M059J (cell line): ENCODE data around the gene MLYCD. TPM values are rescaled to one million over a fixed set of nuclear protein-coding genes. Genes with fewer than 3 reads are reported as not detected.
A peak's percentile ranks its signal among the peaks of the same experiment; 100 is the strongest.
"Not testable (repeated sequence)": the region's sequence is repeated elsewhere in the genome, so short reads cannot be mapped to it uniquely, and the experiment has no call there.

Source experiments
- DNase-seq: peaks from one replicate; pipeline ENCODE4 v3.0.0-alpha.2; 2012; ENCODE audit warnings: low read depth
- total RNA-seq: library from RNA; depleted of rRNA; stranded (reverse); fragments of >200 nt; shearing (Covaris generic); gene quantifications from 2 replicates; pipeline ENCODE4 v1.2.3, GENCODE V29; 2014

The MLYCD gene
- total RNA-seq, 1 experiment from 2014 or later, result 2.0 TPM

DNA sequence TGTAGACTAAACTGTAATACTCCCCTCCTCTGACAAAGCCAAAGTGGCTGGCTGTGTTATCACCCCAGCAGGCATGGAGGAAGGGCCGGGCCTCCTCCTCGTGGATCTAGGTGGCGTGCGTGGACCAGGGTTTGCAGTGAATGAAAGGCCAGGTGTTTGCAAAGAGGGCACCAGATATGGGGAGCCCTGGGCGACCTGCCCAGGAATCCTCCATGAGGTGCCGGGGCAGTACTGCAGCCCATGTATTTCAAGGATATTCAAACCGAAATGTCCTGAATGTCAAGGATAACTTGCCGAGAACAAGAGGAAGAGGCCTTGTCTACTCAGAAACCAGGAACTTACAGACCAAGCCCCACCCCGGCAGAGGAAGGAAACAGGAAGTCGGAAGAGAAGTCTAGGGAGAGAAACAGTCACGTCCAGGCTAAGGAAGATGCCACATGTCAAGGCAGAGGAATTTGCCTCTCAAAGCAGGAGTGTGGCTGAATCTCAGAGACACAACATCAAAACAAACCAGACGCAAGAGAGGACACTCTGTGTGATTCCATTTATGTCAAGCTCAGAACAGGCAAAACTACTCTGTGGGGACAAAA lies 40.4 kb downstream of the MLYCD start:
- DNase-seq, result no peak

DNA sequence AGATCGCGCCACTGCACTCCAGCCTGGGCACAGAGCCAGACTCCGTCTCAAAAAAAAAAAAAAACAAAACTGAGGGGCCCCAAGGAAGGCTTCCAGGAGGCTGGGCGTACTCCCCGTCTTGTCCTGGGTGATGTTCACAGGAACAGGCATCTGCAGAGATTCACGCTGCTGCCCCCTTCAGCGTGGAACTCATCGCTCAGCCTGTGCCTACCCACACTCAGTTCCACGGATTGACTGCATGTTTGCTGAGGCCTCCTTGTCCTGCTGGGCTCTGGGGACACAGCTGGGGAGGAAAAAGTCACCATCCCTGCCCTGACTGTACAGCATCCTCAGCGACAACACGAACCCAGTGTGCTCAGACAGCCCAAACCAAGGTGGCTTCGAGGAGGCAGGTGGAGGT lies 41.2 kb downstream of the MLYCD start:
- no peak for DNase-seq

DNA sequence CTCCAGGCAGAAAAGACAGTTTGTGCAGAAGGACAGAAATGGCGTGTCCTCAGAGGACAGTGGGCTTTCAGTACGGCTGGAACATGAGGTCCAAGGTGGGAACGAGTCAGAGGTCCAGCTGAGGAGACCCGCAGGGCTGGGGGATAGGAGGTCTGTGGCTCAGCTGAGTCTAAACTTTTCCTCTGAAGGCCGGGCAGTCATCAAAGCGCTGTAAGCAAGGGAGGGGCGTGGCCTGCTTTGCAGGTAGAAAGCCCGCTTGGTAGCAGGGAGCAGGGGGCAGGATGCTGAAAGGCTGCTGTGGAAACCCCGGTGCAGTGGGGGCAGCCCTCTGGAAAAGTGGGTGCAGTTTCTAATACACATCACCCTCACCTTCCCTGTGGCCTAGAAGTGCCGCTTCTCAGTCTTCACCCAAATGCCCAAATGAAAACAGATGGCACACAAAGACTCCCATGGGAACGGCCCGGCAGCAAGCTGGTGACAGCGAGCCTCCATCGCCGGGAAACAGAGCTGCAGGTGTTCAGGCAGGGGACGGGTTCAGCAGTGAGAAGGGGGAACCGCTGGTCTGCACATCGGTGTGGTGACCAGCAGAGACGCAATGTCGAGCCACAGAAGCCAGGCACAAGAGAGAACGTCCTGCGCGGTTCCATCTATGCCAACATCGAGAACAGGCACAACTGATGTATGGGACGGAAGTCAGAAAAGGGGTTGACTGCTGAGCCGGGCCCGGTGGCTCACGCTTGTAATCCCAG lies 41.9 kb downstream of the MLYCD start:
- no peak for DNase-seq

DNA sequence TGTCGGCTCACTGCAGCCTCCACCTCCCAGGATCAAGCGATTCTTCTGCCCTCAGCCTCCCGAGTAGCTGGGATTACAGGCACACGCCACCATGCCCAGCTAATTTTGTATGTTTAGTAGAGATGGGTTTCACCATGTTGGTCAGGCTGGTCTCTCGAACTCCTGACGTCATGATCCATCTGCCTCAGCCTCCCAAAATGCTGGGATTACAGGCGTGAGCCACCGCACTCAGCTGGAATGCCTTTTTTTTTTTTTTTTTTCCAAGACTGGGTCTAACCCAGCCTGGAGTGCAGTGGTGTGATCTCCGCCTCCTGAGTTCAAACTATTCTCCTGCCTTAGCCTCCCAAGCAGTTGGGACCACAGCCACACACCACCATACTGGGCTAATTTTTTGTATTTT lies 42.6 kb downstream of the MLYCD start:
- DNase-seq, result not testable (repeated sequence)

DNA sequence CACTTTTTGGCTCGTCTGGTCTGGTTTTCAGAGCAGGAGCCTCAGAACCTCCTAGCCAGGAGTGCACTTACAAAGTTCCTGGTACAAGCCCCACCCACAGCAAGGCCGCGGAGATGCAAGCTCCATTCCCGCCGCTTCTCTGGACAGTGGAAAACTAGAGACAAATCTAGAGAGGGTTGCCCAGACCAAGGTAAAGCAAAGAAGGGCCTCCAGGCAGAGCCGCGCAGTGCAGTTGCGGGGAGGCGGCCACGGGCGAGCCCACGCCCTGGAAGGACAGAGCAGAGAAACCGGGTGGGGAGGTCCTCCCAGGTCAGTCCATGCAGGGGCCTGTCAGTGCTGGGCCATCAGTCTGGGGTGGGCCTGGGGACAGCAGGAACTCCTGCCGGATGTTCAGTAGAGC lies 43.2 kb downstream of the MLYCD start:
- no peak for DNase-seq

DNA sequence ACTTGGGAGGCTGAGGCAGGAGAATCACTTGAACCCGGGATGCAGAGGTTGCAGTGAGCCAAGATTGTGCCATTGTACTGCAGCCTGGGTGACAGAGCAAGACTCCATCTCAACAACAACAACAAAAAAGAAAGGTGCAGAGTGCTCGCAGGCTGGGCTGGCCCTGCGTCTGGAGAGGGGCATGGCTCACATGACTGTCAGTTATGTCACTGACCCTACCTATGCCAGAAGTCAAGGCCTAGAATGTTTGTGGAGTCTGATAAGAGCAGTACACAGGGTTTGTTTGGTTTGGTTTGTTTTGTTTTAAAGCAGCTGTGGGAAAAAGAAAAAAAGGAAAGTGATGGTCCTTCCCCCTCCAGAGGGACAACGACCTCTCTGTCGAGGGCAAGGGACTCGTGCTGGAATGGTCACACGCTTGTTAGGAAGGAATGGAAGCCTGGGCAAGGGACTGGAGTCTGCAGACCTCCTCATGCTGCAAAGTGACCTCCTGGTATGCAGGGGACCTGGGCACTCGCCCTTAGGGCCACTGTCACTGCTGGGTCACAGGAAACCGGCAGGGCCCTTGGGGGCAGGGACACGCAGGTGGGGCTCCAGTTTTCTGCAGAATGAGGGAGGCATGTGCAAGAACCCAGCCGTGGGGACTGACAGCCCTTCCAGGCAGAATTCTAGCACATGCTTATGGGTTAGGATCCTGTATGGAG lies 44.0 kb downstream of the MLYCD start:
- no peak for DNase-seq

DNA sequence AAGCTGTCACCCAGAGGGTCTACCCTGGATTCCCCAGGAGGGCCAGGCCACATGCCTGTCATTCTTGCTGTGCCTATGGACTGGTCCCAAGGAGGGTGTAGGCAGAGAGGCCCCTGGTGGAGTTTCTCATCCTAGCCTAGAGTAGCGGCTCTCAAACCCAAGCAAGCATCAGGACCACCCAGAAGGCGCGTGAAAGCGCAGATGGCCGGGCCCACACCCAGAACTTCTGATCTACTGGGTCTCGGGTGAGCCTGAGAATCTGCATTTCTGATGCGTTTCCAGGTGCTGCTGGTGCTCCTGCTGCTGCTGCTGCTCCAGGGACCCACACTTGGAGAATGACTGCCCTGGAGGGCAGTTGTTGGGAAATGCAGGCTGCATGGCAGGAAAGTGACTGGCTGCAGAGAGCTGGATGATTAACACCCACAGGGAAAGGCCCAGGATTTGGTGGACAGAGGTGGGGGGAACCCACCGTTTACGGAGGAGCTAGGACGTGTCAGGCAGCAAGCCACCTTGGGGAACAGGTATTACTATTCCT lies 44.7 kb downstream of the MLYCD start:
- DNase-seq, result no peak

DNA sequence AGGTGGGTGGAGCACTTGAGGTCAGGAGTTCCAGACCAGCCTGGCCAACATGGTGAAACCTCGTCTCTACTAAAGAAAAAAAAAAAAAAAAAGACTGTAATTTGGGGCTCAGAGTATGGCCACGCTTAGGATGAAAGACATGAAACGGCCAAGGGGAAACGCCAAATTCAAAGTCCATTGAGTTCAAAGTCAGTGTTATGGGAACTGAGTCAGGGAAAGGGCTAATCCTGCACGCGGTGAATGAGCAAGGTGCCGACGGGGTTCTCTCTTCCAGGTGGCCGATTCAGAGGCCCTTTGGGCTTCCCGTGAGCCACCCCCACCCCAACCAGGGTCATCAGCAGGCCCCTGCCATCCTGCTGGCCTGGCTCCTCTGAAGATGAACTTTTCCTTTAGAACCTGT lies 46.7 kb downstream of the MLYCD start:
- DNase-seq, result no peak

DNA sequence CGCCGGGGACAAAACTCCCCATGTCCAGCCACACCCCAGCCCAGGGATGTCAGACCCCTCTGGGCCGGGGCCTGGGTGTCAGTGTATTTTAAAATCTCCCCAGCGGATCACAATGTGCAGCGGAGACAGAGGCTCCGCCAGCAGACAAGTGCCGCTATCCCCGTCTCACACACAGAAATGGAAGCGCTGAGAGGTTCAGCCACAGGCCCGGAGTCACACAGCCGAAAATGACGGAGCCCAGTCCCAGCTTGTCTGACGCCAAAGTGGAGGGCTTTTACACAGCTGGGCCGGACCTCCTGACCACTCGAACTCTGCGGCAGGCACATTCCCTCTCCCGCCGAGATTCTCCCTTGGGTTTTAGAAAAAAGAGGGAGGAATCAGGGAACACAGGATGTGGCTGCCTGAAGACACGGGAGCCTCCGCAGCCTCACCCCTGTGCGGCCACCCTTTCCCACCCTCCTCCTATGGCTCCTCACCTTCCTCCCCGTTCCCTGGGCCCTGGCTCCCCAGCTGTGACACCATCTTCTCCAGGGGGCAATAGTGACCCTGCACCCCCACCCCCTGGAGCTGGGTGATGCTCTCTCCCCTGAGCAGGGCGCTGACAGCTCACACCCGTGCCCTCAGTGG lies 47.4 kb downstream of the MLYCD start:
- no peak for DNase-seq

DNA sequence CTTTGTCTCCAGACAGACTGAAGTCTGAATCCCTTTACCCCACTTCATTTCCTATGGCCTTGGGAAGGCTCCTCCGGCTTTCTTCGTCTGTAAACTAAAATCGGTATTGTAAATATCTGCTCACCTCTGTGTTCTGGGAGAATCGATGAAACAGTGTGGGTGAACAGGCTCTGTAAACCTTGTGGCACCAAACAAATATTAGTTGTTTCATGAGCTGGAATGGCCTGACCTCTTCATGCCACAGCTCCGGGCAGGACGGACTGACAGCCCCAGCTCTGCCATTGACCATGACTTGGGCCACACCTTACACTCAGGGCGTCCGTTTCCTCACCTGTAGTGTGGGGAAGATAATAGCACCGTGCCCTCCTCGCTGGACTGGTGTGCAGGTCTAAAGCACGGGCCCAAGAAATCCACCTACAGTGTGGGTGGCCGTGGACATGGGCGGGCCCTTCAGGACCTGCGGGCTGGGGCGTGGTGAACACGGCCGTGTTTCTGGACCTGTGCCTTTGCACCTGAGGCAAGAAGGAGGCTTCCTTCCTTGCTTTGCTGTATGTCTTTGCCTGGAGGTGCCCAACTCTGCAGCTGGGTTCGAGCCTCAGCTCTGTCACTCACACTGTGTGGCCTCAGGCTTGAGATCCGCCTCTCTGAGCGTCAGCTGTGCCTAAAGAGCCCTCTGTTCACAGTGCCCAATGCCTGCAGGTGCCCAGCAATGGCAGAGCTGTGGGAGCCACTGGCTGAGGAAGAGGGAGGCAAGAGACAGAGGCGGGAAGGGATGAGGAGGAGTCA lies 48.1 kb downstream of the MLYCD start:
- DNase-seq, result no peak

DNA sequence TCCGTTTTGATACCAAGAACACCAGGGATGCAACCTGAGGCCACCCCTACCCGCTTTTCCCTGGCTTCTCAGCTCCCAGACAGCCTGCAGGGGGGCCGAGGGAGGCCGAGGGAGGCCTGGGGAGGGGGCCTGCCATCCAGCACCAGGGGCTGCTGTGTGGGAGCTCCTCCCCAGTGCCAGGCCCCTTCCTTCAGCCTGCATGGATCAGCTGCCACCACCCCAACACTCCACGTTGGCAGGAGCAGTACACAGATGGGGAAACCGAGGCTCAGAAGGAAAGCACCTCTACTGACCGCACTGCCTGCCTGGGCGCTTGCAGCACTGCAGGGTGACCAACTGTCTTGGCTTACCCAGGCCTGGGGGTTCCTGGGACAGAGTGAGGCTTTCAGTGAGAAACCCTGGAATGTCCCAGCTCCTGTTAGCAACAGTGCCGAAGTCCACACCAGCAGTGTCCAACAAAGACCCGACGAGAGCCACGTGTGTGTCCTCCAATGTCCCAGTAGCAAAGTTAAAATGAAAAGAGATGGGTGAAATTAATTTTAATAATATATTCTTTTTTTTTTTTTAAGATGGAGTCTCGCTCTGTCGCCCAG lies 48.8 kb downstream of the MLYCD start:
- no peak for DNase-seq

GRCh38 chr16:83948914-83949723 lies 50.2 kb downstream of the MLYCD start:
- no peak for DNase-seq

GRCh38 chr16:83949724-83950001 lies 50.7 kb downstream of the MLYCD start:
- no peak for DNase-seq

- not testable (repeated sequence) for DNase-seq
These were observed 52.0 kb downstream of the MLYCD start for GRCh38 chr16:83950862-83951399.

DNA sequence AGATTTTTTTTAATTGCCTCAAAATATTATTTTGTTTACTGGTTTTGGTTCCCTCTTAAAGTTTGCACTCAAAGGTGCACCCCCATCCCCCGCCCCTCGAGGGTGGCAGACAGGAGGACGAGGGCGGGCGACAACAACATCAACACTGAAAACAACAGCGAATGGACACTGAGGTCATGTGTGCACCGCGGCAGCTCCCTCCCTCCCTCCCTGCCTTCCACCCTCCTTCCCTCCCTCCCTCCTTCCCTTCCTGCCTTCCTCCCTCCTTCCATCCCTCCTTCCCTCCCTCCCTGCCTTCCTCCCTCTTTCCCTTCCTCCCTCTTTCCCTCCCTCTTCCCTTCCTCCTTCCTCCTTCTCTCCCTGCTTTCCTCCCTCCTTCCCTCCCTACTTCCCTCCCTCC lies 52.6 kb downstream of the MLYCD start:
- no peak for DNase-seq

- DNase-seq, result no peak
These were observed 53.6 kb downstream of the MLYCD start for GRCh38 chr16:83952587-83952939.

DNA sequence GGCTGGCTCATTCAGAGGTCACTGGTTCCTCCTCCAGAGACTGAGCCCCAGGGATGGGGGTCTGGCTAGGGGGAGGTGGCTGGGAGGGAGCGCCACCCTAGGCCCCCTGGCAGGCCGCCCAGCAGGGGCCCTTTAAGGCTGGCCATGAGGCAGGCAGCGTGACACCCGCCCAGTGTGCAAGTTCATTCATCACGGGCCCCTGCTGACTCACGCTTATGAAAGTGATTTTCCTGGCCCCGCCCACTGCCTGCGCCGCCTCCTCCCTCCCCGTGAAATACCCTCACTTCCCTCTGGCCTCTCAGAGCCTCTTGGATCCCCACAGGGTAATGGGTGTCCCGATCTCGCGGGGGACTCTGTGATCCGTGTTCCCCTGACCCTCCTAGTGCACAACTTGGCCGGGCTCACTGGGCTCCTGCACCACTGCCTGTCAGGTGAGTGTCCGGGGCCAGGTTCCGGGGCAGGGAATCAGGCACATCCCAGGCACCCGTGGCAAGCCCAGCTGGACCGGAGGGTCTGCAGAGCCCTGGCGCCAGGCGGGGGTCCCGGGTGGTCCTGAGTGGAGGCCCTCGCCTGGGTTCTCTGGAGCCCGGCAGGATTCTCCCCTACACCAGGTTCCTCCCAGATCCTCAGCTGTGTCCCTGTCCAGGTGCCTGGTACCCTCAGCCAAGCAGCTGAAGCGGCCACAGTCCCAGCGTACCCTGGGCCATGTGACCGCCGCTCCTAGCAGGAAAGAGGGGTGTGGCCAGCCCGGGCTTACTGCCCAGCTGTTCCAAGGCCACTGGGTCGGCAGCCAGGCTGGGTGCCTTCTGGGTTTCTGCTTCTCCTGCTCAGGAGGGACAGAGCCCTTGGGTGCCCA lies 54.3 kb downstream of the MLYCD start, which contains the start of gene OSGIN1:
Gene OSGIN1 (plus strand): TSS at position 301 of the 856 bp plus-strand sequence. CDS start 4,432 bp downstream, outside the sequence.
- DNase-seq, result peak; percentile 94

- peak; percentile 76 for DNase-seq
These were observed 55.1 kb downstream of the MLYCD start for GRCh38 chr16:83953796-83954576.
